HCEC 1CT (cell line): ENCODE data around the gene OAF.

Source experiments
- DNase-seq: peaks from one replicate; pipeline ENCODE4 v3.0.0-alpha.2; 2017

OAF gene

GRCh38 chr11:120184371-120184945 lies 26.4 kb upstream of the OAF start:
- no peak for DNase-seq

GRCh38 chr11:120184946-120185705 lies 25.7 kb upstream of the OAF start:
- DNase-seq: peak; percentile 27

- no peak for DNase-seq
Observed at GRCh38 chr11:120185706-120186455, 25.0 kb upstream of the OAF start.

- DNase-seq: no peak
Observed at GRCh38 chr11:120186456-120186773, 24.4 kb upstream of the OAF start.

GRCh38 chr11:120186774-120187591 lies 23.8 kb upstream of the OAF start:
- DNase-seq: no peak

- DNase-seq: no peak
Observed at GRCh38 chr11:120188371-120188770, 22.5 kb upstream of the OAF start.

GRCh38 chr11:120188811-120189455 lies 21.9 kb upstream of the OAF start:
- no peak for DNase-seq

GRCh38 chr11:120191058-120191457 lies 19.8 kb upstream of the OAF start:
- no peak for DNase-seq

GRCh38 chr11:120192831-120193625 lies 17.8 kb upstream of the OAF start:
- no peak for DNase-seq

GRCh38 chr11:120194166-120194565 lies 16.7 kb upstream of the OAF start:
- no peak for DNase-seq

GRCh38 chr11:120195601-120196320 lies 15.1 kb upstream of the OAF start:
- no peak for DNase-seq

- DNase-seq: no peak
Observed at GRCh38 chr11:120196826-120197225, 14.0 kb upstream of the OAF start.

- DNase-seq: no peak
Observed at GRCh38 chr11:120197251-120197891, 13.5 kb upstream of the OAF start.

- DNase-seq: no peak
Observed at GRCh38 chr11:120197977-120198376, 12.9 kb upstream of the OAF start.

- no peak for DNase-seq
Observed at GRCh38 chr11:120198403-120198786, 12.4 kb upstream of the OAF start.

- no peak for DNase-seq
Observed at GRCh38 chr11:120198787-120199469, 11.9 kb upstream of the OAF start.

GRCh38 chr11:120199613-120200012 lies 11.2 kb upstream of the OAF start:
- no peak for DNase-seq

- DNase-seq: no peak
Observed at GRCh38 chr11:120200677-120201076, 10.2 kb upstream of the OAF start.

GRCh38 chr11:120201653-120202052 lies 9.2 kb upstream of the OAF start:
- no peak for DNase-seq

GRCh38 chr11:120203626-120204025 lies 7.2 kb upstream of the OAF start:
- DNase-seq: no peak
